Nephron progenitor cell (in vitro differentiated cells): Measurements from ENCODE around the gene CES5A.
"Not testable (repeated sequence)": the region's sequence is repeated elsewhere in the genome, so short reads cannot be mapped to it uniquely, and the experiment has no call there.

ENCODE experiments used
- DNase-seq: peaks from one replicate; pipeline ENCODE4 v3.0.0; 2021
- H3K27ac Mint-ChIP-seq: 2 replicates; pipeline ENCODE4 v1.8.0; 2021; ENCODE audit warnings: mild to moderate bottlenecking, moderate library complexity, mixed read lengths
- H3K27me3 Mint-ChIP-seq: 2 replicates; pipeline ENCODE4 v1.8.0; 2021; ENCODE audit warnings: mild to moderate bottlenecking, low read depth, mixed read lengths; ENCODE audit not compliant: poor library complexity
- H3K36me3 Mint-ChIP-seq: 2 replicates; pipeline ENCODE4 v1.8.0; 2021; ENCODE audit warnings: low read depth, mixed read lengths
- H3K4me1 Mint-ChIP-seq: 2 replicates; pipeline ENCODE4 v1.8.0; 2021; ENCODE audit warnings: mixed read lengths
- H3K4me3 Mint-ChIP-seq: 2 replicates; pipeline ENCODE4 v1.8.0; 2021; ENCODE audit warnings: mild to moderate bottlenecking, moderate library complexity, mixed read lengths
- H3K9me3 Mint-ChIP-seq: 2 replicates; pipeline ENCODE4 v1.8.0; 2021; ENCODE audit warnings: mild to moderate bottlenecking, moderate library complexity, mixed read lengths
- CTCF ChIP-seq: fragments of 200-600 bp; sonication (generic); IDR thresholded peaks from 2 replicates; pipeline ENCODE4 v1.5.0; 2021; ENCODE audit warnings: antibody characterized with exemption

CES5A gene

GRCh38 chr16:55822280-55822810, 52.8 kb downstream of the CES5A start:
- no peak for TF ChIP-seq CTCF
- H3K9me3 Mint-ChIP-seq, result no peaks in the 10 kb centered on the region
- H3K36me3 Mint-ChIP-seq, result no peaks in the 10 kb centered on the region
- peaks cover 4% of the 10 kb centered on the region for H3K27me3 Mint-ChIP-seq
- no peak overlapping the region for H3K27ac Mint-ChIP-seq
- peaks cover 4% of the 10 kb centered on the region for H3K4me1 Mint-ChIP-seq
- no peak overlapping the region for H3K4me3 Mint-ChIP-seq
- DNase-seq, result no peak

- no peak for TF ChIP-seq CTCF
- Mint-ChIP-seq H3K27ac (no peak overlapping the region), H3K4me1 (peaks cover 6% of the 10 kb centered on the region), H3K9me3 (no peaks in the 10 kb centered on the region), H3K27me3 (peaks cover 4% of the 10 kb centered on the region), H3K36me3 (no peaks in the 10 kb centered on the region), H3K4me3 (no peak overlapping the region)
- no peak for DNase-seq
Observed at GRCh38 chr16:55821210-55821609, 54.0 kb downstream of the CES5A start.

GRCh38 chr16:55820615-55821014, 54.6 kb downstream of the CES5A start:
- H3K36me3 Mint-ChIP-seq, result no peaks in the 10 kb centered on the region
- peaks cover 4% of the 10 kb centered on the region for H3K27me3 Mint-ChIP-seq
- no peak overlapping the region for H3K4me3 Mint-ChIP-seq
- H3K9me3 Mint-ChIP-seq, result no peaks in the 10 kb centered on the region
- H3K27ac Mint-ChIP-seq, result no peak overlapping the region
- no peak for DNase-seq
- peaks cover 9% of the 10 kb centered on the region for H3K4me1 Mint-ChIP-seq
- TF ChIP-seq CTCF, result no peak

GRCh38 chr16:55817236-55817912, 57.8 kb downstream of the CES5A start:
- H3K4me3 Mint-ChIP-seq, result no peak overlapping the region

GRCh38 chr16:55816222-55816621, 59.0 kb downstream of the CES5A start:
- not testable (repeated sequence) for H3K27me3 Mint-ChIP-seq, H3K27ac Mint-ChIP-seq, H3K36me3 Mint-ChIP-seq, DNase-seq, H3K9me3 Mint-ChIP-seq, H3K4me3 Mint-ChIP-seq, H3K4me1 Mint-ChIP-seq

More at GRCh38 chr16:55817236-55817912, 57.8 kb downstream of the CES5A start:
- no peaks in the 10 kb centered on the region for H3K9me3 Mint-ChIP-seq
- peaks cover 9% of the 10 kb centered on the region for H3K4me1 Mint-ChIP-seq
- H3K27me3 Mint-ChIP-seq, result peaks cover 6% of the 10 kb centered on the region
- TF ChIP-seq CTCF, result no peak
- no peak for DNase-seq
- no peak overlapping the region for H3K27ac Mint-ChIP-seq
- no peaks in the 10 kb centered on the region for H3K36me3 Mint-ChIP-seq

GRCh38 chr16:55815320-55815719, 59.9 kb downstream of the CES5A start:
- Mint-ChIP-seq H3K4me1 (peaks cover 9% of the 10 kb centered on the region), H3K27me3 (peaks cover 5% of the 10 kb centered on the region), H3K9me3 (no peaks in the 10 kb centered on the region), H3K27ac (no peak overlapping the region), H3K4me3 (no peak overlapping the region), H3K36me3 (no peaks in the 10 kb centered on the region)
- no peak for DNase-seq
- no peak for TF ChIP-seq CTCF

- H3K27me3 Mint-ChIP-seq, H3K4me1 Mint-ChIP-seq: not testable (repeated sequence)
Observed at GRCh38 chr16:55814174-55814573, 61.0 kb downstream of the CES5A start.

GRCh38 chr16:55813730-55814129, 61.4 kb downstream of the CES5A start:
- H3K4me3 Mint-ChIP-seq, DNase-seq, H3K4me1 Mint-ChIP-seq, H3K27me3 Mint-ChIP-seq, H3K27ac Mint-ChIP-seq, H3K9me3 Mint-ChIP-seq, H3K36me3 Mint-ChIP-seq: not testable (repeated sequence)

More at GRCh38 chr16:55814174-55814573, 61.0 kb downstream of the CES5A start:
- not testable (repeated sequence) for DNase-seq, H3K9me3 Mint-ChIP-seq, H3K36me3 Mint-ChIP-seq, H3K27ac Mint-ChIP-seq, H3K4me3 Mint-ChIP-seq
